ENCODE measurements around the gene TMEM175.

TMEM175 gene

GRCh38 chr4:931960-932712, at the start of gene TMEM175, which contains the start of gene GAK:
TMEM175 (plus strand) TSS chr4:932460; CDS start chr4:947740, 15,280 bp downstream.
GAK (minus strand) TSS chr4:932316; CDS start chr4:932187, 129 bp downstream.
- peak; percentile 100 for DNase-seq (ENCODE audit: low spot score)

DNA sequence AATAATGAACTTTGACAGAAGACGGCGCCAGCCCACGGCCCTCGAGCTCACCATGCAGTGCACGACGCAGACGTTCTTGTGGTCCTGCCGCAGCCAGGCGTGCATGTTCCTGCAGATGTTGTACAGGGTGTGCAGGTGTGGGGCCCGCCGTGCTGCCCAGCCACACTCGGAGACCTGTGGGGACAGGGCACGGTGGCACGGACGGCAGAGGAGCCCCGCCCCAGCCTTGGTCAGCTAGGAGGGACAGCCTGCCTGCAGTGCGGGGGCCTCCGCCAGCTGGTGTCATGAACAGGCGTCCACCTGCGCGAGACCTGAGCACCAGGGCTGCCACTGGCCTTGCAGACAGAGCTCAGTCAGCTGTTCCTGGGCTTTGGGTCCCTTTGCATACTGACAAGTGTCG, 49.6 kb upstream of the TMEM175 start:
- DNase-seq (ENCODE audit: low spot score), result no peak

GRCh38 chr4:883377-884095, 48.7 kb upstream of the TMEM175 start:
- DNase-seq (ENCODE audit: low spot score), result no peak

- no peak for DNase-seq (ENCODE audit: low spot score)
Measured at GRCh38 chr4:884259-884658, 48.0 kb upstream of the TMEM175 start.

DNA sequence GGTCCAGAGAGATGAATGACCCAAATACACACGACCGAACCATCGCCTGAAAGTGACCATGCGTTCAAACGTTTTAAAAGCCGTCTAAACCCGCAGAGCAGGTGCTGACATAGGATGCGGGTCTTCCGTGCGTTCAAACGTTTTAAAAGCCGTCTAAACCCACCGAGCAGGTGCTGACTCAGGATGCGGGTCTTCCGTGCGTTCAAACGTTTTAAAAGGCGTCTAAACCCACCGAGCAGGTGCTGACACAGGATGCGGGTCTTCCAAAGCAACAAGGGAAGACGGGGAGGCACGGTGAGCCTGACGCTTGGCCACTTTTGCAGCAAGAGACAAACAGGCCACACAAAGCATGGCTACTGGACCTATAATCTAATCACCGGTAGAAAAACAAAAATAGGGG, 47.4 kb upstream of the TMEM175 start:
- DNase-seq (ENCODE audit: low spot score), result no peak

- no peak for DNase-seq (ENCODE audit: low spot score)
Measured at GRCh38 chr4:885353-885752, 46.9 kb upstream of the TMEM175 start.

- DNase-seq (ENCODE audit: low spot score), result no peak
Measured at GRCh38 chr4:886244-886643, 46.0 kb upstream of the TMEM175 start.

DNA sequence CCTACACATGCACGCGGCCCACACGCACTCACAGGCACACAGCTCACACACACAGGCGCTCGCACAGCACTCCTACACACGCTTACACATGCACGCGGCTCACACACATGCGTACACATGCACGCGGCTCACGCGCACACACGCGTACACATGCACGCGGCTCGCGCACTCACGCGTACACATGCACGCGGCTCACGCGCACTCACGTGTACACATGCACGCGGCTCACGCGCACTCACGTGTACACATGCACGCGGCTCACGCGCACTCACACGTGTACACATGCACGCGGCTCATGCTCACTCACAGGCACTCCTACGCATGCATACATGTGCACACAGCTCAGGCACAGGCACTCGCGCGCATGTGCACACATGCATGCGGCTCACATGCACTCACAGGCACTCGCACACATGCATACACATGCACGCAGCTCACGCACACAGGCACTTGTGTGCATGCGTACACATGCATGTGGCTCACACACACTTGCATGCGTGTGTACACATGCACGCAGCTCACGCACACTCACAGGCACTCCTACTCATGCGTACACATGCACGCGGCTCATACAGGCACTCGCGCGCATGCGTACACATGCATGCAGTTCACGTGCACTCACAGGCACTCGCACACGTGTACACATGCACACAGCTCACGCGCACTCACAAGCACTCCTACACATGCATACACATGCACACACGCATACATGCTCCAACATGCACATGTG, 45.1 kb upstream of the TMEM175 start:
- no peak for DNase-seq (ENCODE audit: low spot score)

DNA sequence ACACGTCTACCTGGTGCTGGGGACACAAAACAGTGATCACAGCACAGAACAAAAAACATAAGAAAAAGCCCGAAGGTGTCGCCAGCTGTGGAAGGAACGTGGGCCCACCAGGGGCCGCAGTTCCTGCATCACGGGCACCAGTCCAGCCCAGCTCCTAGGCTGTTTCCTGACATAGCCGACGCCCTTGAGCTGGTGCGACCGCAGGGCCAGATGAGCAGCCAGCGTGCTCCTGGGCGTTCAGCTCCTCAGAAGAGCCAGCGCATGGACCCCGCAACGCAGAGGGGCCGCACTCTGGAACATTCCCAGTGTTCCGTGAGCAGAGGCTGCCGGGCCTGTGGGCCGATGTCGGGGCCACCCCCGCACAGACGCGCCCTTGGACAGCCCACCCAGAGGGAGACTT, 44.2 kb upstream of the TMEM175 start:
- DNase-seq (ENCODE audit: low spot score), result no peak

DNA sequence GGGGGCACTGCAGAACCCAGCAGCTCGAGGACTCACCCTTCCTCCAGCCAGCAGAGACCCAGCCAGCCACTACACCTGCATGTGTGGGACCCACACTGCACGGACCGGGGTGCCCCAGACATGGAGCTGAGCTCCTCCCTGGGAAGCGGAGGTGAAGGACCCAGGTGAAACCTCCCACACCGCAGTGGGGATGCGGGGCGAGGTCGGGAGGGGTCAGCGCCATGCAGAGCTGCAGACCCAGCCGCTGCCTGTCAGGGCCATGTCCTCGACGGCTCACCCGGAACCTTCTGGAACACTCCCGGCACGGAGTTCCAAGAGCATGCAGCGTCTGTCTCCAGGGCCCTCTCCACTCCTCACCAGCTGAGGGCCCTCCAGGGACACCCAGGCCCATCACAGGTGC, 42.7 kb upstream of the TMEM175 start:
- no peak for DNase-seq (ENCODE audit: low spot score)

DNA sequence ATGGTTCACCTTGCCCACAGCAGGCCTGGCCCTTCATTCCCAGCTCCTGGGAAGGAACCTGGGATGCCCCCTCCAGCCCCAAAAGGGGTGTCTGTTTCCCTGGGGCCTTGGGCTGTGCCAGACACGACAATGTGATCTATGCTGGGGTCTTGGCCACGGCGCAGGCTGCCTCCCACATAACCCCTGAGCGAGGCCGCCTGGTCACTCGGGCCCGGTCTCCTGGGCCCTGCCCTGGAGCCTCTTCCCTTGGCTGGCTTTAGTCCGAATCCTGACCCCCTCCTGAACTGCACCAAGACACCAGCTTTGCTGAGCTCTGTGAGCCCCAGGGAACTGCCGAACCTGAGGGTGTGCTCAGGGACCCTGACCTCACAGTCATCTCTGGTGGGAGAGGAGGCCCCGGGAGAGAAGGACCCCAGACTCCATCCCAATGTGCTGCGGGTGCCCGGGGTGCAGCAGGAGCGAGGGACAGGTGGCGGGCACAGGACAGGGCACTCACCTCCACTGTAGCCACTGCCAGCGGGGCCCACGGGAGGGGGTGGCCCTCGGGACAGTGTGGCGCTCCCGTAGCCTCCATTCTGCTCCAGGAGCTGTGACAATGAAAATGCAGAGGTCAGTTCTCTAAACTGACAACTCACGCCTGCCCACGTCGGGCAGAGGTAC, 42.1 kb upstream of the TMEM175 start:
- DNase-seq (ENCODE audit: low spot score), result no peak

DNA sequence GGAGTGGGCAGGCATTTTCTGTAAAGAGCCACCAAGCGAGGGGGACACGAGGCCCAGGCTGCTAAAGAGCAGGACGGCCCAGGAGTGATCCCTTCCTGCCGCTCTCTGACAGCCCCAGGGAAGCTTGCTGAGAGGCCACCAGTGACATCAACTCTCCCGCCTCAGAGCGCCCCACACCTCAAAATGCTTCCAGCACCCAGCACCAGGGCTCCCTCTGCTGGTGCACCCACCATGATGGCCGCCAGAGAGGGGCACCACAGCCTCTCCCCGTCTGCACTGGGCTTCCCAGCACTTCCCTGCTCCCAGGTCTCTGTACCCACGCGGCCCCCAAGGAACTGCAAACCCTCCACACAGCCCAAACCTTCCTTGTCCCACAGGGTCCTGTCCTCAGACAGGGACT, 40.5 kb upstream of the TMEM175 start:
- DNase-seq (ENCODE audit: low spot score), result no peak

DNA sequence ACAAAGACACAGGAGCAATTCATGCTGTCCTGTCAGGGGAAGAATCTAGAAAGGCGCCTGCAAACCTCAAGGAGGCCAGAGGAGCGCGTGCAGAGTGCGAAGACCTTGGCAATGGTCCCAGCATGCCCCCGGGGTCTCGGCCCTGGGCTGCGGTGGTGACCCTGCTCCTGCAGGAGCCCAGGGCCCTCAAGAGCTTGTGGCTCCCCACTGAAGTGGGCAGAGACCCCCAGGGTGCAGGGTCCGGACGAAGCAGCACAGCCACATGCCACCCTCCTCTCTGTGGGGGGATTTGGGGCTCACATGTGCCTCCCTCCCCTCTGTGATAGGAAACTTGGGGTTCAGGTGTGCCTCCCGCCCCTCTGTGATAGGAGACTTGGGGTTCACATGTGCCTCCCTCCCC, 39.5 kb upstream of the TMEM175 start:
- no peak for DNase-seq (ENCODE audit: low spot score)

DNA sequence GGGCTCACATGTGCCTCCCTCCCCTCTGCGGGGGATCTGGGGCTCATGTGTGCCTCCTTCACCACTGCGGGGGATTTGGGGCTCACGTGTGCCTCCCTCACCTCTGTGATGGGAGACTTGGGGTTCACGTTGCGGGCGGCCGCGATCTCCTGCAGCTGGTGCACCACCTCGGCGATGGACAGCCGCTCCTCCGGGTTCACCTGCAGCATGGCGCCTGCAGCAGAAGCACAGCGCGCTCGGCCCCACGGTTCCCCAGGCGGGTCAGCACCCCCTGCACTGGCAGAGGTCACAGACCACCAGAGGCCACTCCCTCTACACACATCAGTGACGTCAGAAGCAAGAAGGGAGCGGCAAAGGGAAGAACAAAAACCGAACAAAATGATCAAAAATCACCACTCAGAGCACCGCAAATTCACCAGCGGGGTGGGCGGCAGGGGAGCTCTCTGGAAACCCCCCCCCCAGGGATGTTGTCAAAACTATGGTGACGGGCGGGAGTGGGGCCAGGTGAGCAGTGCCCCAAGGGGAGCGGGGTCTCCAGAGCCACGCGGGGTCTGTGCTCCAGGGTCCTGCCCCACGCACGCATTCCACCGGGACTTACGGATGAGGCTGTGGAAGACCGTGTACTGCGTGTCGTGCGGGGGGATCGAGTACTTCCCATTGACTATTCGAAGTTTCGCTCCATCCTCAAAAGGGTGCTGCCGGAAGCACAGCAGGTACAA, 38.8 kb upstream of the TMEM175 start:
- no peak for DNase-seq (ENCODE audit: low spot score)

- no peak for DNase-seq (ENCODE audit: low spot score)
Measured at GRCh38 chr4:893995-894705, 38.1 kb upstream of the TMEM175 start.

GRCh38 chr4:895596-895995, 36.7 kb upstream of the TMEM175 start:
- DNase-seq (ENCODE audit: low spot score), result no peak

GRCh38 chr4:896216-896615, 36.0 kb upstream of the TMEM175 start:
- no peak for DNase-seq (ENCODE audit: low spot score)

DNA sequence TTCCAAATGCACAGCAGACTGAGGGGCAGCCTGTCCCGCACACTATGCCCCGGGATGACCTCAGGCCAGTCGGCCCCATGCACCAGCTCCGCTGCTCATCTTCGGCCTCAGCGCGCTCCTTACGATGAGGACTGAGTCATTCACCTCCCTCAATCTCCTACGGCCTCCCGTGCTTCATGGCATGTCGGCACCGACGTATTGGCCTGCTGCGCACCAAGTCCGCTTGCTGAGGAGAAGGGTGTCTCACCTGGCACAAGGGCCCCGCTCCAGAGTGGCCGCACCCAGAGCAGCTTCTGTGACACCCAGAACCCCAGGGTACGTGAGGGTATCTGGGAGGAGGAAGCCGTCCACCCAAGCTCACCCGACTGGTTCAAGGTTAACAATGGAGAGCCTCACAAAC, 35.6 kb upstream of the TMEM175 start:
- DNase-seq (ENCODE audit: low spot score), result no peak

DNA sequence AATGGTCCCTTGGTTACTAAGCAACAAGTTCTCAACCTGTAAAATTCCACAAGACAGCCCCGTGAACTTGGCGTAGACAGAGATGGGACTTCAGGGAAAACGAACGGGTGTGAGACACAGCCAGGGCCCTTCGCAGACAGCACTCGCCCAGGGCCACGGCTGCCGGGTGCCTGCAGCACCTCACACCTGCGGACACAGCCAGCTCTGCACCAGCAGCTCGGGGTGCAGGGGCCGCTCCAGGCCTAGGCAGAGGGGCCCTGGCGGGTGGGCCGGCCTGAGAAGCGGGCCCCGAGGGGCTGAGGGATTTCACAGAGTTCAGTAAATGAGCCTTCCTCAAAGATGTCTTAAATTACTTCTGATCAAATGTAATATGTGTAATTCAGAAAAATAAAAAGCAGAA, 34.1 kb upstream of the TMEM175 start:
- DNase-seq (ENCODE audit: low spot score), result no peak

- no peak for DNase-seq (ENCODE audit: low spot score)
Measured at GRCh38 chr4:898869-899555, 33.2 kb upstream of the TMEM175 start.

DNA sequence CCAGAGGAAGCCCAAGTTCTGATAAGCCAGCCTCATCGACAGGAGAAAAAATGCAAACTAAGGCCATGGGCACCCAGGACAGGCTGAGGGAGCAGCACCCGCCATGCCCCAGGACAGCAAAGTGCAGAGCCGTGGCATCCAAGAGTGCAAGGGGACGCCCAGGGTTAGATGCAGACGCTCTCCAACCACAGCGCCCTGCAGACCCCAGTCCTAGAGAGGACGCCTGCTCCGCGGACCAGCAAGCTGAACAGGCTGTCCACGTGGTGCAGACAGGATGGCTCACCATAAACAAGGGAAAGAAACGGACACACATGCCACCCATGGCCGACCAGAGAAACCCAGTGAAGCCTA, 32.7 kb upstream of the TMEM175 start:
- DNase-seq (ENCODE audit: low spot score), result no peak

All from AG20443 (cell line).